PC-3 (cell line): ENCODE measurements around the gene DCLK3. TPM values are rescaled to one million over a fixed set of nuclear protein-coding genes. Genes with fewer than 3 reads are reported as not detected.

Source experiments
- ATAC-seq: fragments of 200-7000 bp; cut with Tn5 transposase; 2 replicates; pipeline ENCODE4 v1.9.1; 2020; ENCODE audit warnings: mild to moderate bottlenecking, moderate library complexity
- BruUV-seq: library from RNA; stranded (reverse); fragments of 400-500 nt; replicated peaks from 2 replicates; lab custom pipeline; 2021; lab: Mats Ljungman, UMichigan
- CTCF ChIA-PET: fragments of 300-600 bp; sonication (Branson Sonifier 250); formaldehyde crosslinking; loops from one replicate; lab custom pipeline; 2022; ENCODE audit warnings: antibody characterized with exemption; lab: Charles Lee
- POLR2A ChIA-PET: fragments of 300-600 bp; sonication (Branson Sonifier 250); formaldehyde crosslinking; loops from one replicate; lab custom pipeline; 2022; ENCODE audit warnings: antibody characterized with exemption; ENCODE audit not compliant: unreplicated experiment; lab: Charles Lee
- DNase-seq: peaks from one replicate; pipeline ENCODE4 v3.0.0-alpha.2; 2015
- H2AFZ ChIP-seq: fragments of 300-600 bp; sonication (generic); 2 replicates; pipeline ENCODE4 v1.6.0; 2016; ENCODE audit warnings: antibody characterized with exemption, low read length
- H3F3A ChIP-seq: fragments of 300-600 bp; sonication (generic); one replicate; pipeline ENCODE4 v1.6.0; 2017; ENCODE audit warnings: antibody characterized with exemption, low read length, control low read depth, mild to moderate bottlenecking; ENCODE audit not compliant: unreplicated experiment
- H3K27ac ChIP-seq: fragments of 300-600 bp; sonication (generic); 2 replicates; pipeline ENCODE4 v1.5.1; 2016; ENCODE audit warnings: mild to moderate bottlenecking, low read length
- H3K27me3 ChIP-seq: fragments of 300-600 bp; sonication (generic); 2 replicates; pipeline ENCODE4 v1.6.1; 2016; ENCODE audit warnings: low read length, mixed read lengths
- H3K36me3 ChIP-seq: fragments of 300-600 bp; sonication (generic); 2 replicates; pipeline ENCODE4 v1.6.1; 2016; ENCODE audit warnings: low read depth, mixed run types, low read length, mixed read lengths
- H3K4me1 ChIP-seq: fragments of 300-600 bp; sonication (generic); 2 replicates; pipeline ENCODE4 v1.5.1; 2016; ENCODE audit warnings: low read length; ENCODE audit not compliant: insufficient read depth
- H3K4me2 ChIP-seq: fragments of 300-600 bp; sonication (generic); 2 replicates; pipeline ENCODE4 v1.6.0; 2016; ENCODE audit warnings: low read length
- H3K4me3 ChIP-seq: fragments of 300-600 bp; sonication (generic); 2 replicates; pipeline ENCODE4 v1.5.1; 2016; ENCODE audit warnings: mild to moderate bottlenecking, low read length, mixed read lengths
- H3K79me2 ChIP-seq: fragments of 300-600 bp; sonication (generic); 2 replicates; pipeline ENCODE4 v1.6.1; 2017; ENCODE audit warnings: low read length, mixed read lengths
- H3K9ac ChIP-seq: fragments of 300-600 bp; sonication (generic); 2 replicates; pipeline ENCODE4 v1.6.0; 2016; ENCODE audit warnings: mild to moderate bottlenecking, low read length
- H3K9me2 ChIP-seq: fragments of 300-600 bp; sonication (generic); replicated peaks from 2 replicates; pipeline ENCODE4 v1.6.1; 2016; ENCODE audit warnings: mixed run types, low read length, mixed read lengths
- H3K9me3 ChIP-seq: fragments of 300-600 bp; sonication (generic); 2 replicates; pipeline ENCODE4 v1.6.1; 2016; ENCODE audit warnings: low read length, mixed read lengths
- H4K20me1 ChIP-seq: fragments of 300-600 bp; sonication (generic); 2 replicates; pipeline ENCODE4 v1.6.1; 2016; ENCODE audit warnings: low read length, mixed read lengths
- CTCF ChIP-seq: fragments of 300-600 bp; sonication (generic); conservative IDR thresholded peaks from 2 replicates; pipeline ENCODE4 v1.5.1; 2017; ENCODE audit warnings: antibody characterized with exemption, low read depth, mild to moderate bottlenecking, low read length
- EZH2 ChIP-seq: fragments of 300-600 bp; sonication (generic); IDR thresholded peaks from one replicate; pipeline ENCODE4 v1.6.1; 2017; ENCODE audit warnings: antibody characterized with exemption, mild to moderate bottlenecking, low read length; ENCODE audit not compliant: unreplicated experiment
- EZH2phosphoT487 ChIP-seq: fragments of 300-600 bp; sonication (generic); IDR thresholded peaks from 2 replicates; pipeline ENCODE4 v1.6.1; 2018; ENCODE audit warnings: mild to moderate bottlenecking, antibody characterized with exemption, low read length, borderline replicate concordance
- intact Hi-C: fragments of 100-400 bp; cut with micrococcal nuclease; formaldehyde crosslinking; loops from 2 replicates; pipeline ENCODE4 v1.9.0; 2023
- total RNA-seq: library from RNA; depleted of rRNA; stranded (reverse); fragments of >200 nt; gene quantifications from 2 replicates; pipeline ENCODE4 v1.2.3, GENCODE V29; 2014

DCLK3 gene
- total RNA-seq, 1 experiment from 2014 or later: not detected

GRCh38 chr3:36803091-36803791, 38.9 kb upstream of the DCLK3 start:
- Histone ChIP-seq H3K4me3 (no peak overlapping the region), H3K27ac (no peak overlapping the region), H3K4me1 (no peaks in the 10 kb centered on the region), H3K9me2 (no peaks in the 10 kb centered on the region), H3K9me3 (peaks cover 5% of the 10 kb centered on the region; the same call in 1 of the 2 replicates), H3K4me2 (no peak overlapping the region), H3K9ac (no peak overlapping the region), H4K20me1 (no peaks in the 10 kb centered on the region), H3K79me2 (no peaks in the 10 kb centered on the region), H3F3A (no peaks in the 10 kb centered on the region), H2AFZ (no peak overlapping the region), H3K27me3 (no peaks in the 10 kb centered on the region; the same call in 1 of the 2 replicates), H3K36me3 (no peaks in the 10 kb centered on the region)
- TF ChIP-seq EZH2phosphoT487 (no peak), EZH2 (no peak), CTCF (no peak)
- CTCF ChIA-PET: no interaction called here
- intact Hi-C loops: no loop called here
- no TSS peak for BruUV-seq
- ATAC-seq (no peak), DNase-seq (no peak)
- POLR2A ChIA-PET: no interaction called here

- Histone ChIP-seq H3K4me2 (no peak overlapping the region), H3K9me3 (no peaks in the 10 kb centered on the region), H3K4me3 (no peak overlapping the region), H2AFZ (no peak overlapping the region), H4K20me1 (no peaks in the 10 kb centered on the region), H3K9me2 (no peaks in the 10 kb centered on the region), H3K4me1 (no peaks in the 10 kb centered on the region), H3F3A (no peaks in the 10 kb centered on the region), H3K27me3 (no peaks in the 10 kb centered on the region), H3K27ac (no peak overlapping the region), H3K36me3 (no peaks in the 10 kb centered on the region), H3K79me2 (no peaks in the 10 kb centered on the region), H3K9ac (no peak overlapping the region)
- no peak for DNase-seq
- no peak for ATAC-seq
- POLR2A ChIA-PET: no interaction called here
- intact Hi-C loops: no loop called here
- TF ChIP-seq EZH2phosphoT487 (no peak), EZH2 (no peak), CTCF (no peak)
- CTCF ChIA-PET: no interaction called here
- BruUV-seq: no TSS peak
Measured at GRCh38 chr3:36800533-36801116, 36.3 kb upstream of the DCLK3 start.

- H3K9me2 ChIP-seq: no peaks in the 10 kb centered on the region
Measured at GRCh38 chr3:36796881-36797280, 32.5 kb upstream of the DCLK3 start.

More at GRCh38 chr3:36796881-36797280, 32.5 kb upstream of the DCLK3 start:
- DNase-seq (peak; percentile 54), ATAC-seq (peak; percentile 66)
- H3K27me3 ChIP-seq: no peaks in the 10 kb centered on the region
- POLR2A ChIA-PET: no interaction called here
- TF ChIP-seq EZH2phosphoT487 (no peak), CTCF (no peak), EZH2 (no peak)
- no peaks in the 10 kb centered on the region for H4K20me1 ChIP-seq
- no peaks in the 10 kb centered on the region for H3K9me3 ChIP-seq
- intact Hi-C loops: no loop called here
- no TSS peak for BruUV-seq
- H3K4me3 ChIP-seq: no peak overlapping the region
- H2AFZ ChIP-seq: no peak overlapping the region
- CTCF ChIA-PET: no interaction called here
- no peak overlapping the region for H3K9ac ChIP-seq
- no peaks in the 10 kb centered on the region for H3K36me3 ChIP-seq
- H3K79me2 ChIP-seq: no peaks in the 10 kb centered on the region
- H3K4me1 ChIP-seq: no peaks in the 10 kb centered on the region
- H3F3A ChIP-seq: no peaks in the 10 kb centered on the region
- H3K27ac ChIP-seq: no peak overlapping the region
- H3K4me2 ChIP-seq: no peak overlapping the region
